K562 (cell line): ENCODE results near the gene OR4D2. TPM values are rescaled to one million over a fixed set of nuclear protein-coding genes. Genes with fewer than 3 reads are reported as not detected.

ENCODE experiments used
- ATAC-seq: fragments of 200-7000 bp; cut with Tn5 transposase; 3 replicates; pipeline ENCODE4 v1.9.1; 2020; ENCODE audit warnings: moderate library complexity
- BruUV-seq: library from RNA; stranded (reverse); fragments of 400-500 nt; replicated peaks from 2 replicates; lab custom pipeline; 2021; lab: Mats Ljungman, UMichigan
- CTCF ChIA-PET: fragments of 300-600 bp; formaldehyde crosslinking; extraction: SDS; loops from one replicate; lab custom pipeline; 2021; ENCODE audit warnings: low intra/inter-chr PET ratio; lab: Yijun Ruan, JAX
- POLR2A ChIA-PET: fragments of 300-600, 350-650 bp; sonication (Branson Sonifier 250); formaldehyde crosslinking; extraction: SDS; loops from one replicate; lab custom pipeline; 2021; ENCODE audit warnings: antibody characterized with exemption, inconsistent platforms; lab: Yijun Ruan, JAX
- DNase-seq, 4 experiments: peaks; one replicate each; pipeline versions ENCODE4 v3.0.0 to v3.0.0-alpha.2; 2011 to 2018; ENCODE audit warnings: low spot score in 3 of 4, mixed read lengths in 3 of 4; ENCODE audit errors: extremely low read depth in 1 of 4
- FAIRE-seq: peaks from 2 replicates; lab custom pipeline; 2011; peaks lifted over from hg19 to GRCh38; lab: Jason Lieb, UNC
- H2AFZ ChIP-seq: 2 replicates; pipeline ENCODE4 v1.6.0; 2011; ENCODE audit warnings: low read depth, low read length, control low read depth, inconsistent platforms
- H3K27ac ChIP-seq: fragments of 200-600 bp; 3 replicates; pipeline ENCODE4 v1.8.0; 2011; ENCODE audit warnings: low read depth, mild to moderate bottlenecking, control low read depth, inconsistent platforms, low read length, moderate library complexity, mixed read lengths; ENCODE audit errors: extremely low read depth
- H3K27me3 ChIP-seq, 2 experiments: fragments of 300-600 bp in 1 of 2; 2 replicates in 1 of 2; 3 replicates in 1 of 2; pipeline versions ENCODE4 v1.6.0 to v1.8.0; 2011; ENCODE audit warnings: inconsistent platforms in 2 of 2, low read length in 2 of 2, mild to moderate bottlenecking in 1 of 2, mixed read lengths in 1 of 2, moderate library complexity in 1 of 2; ENCODE audit not compliant: control insufficient read depth in 2 of 2, insufficient read depth in 2 of 2
- H3K36me3 ChIP-seq: fragments of 300-600 bp; 3 replicates; pipeline ENCODE4 v1.8.0; 2011; ENCODE audit warnings: mild to moderate bottlenecking, low read length, inconsistent platforms; ENCODE audit not compliant: control insufficient read depth, insufficient read depth
- H3K4me1 ChIP-seq, 2 experiments: fragments of 200-600 bp in 1 of 2; replicated peaks in 1 of 2; 2 replicates in 1 of 2; 3 replicates in 1 of 2; pipeline versions ENCODE4 v1.5.1 to v1.8.0; 2011; ENCODE audit warnings: inconsistent platforms in 2 of 2, low read length in 2 of 2, mild to moderate bottlenecking in 1 of 2, mixed read lengths in 1 of 2, moderate library complexity in 1 of 2; ENCODE audit not compliant: control insufficient read depth in 2 of 2, insufficient read depth in 2 of 2
- H3K4me2 ChIP-seq: 2 replicates; pipeline ENCODE4 v1.6.1; 2011; ENCODE audit warnings: low read length, control low read depth, inconsistent platforms, mixed read lengths; ENCODE audit not compliant: insufficient read depth
- H3K4me3 ChIP-seq: fragments of 200-600 bp; sonication (generic), shearing (Covaris generic); 2 replicates; pipeline ENCODE4 v1.5.1; 2016; ENCODE audit warnings: control low read depth, inconsistent platforms
- H3K79me2 ChIP-seq: fragments of 200-600 bp; 3 replicates; pipeline ENCODE4 v1.8.0; 2011; ENCODE audit warnings: low read length, inconsistent platforms; ENCODE audit not compliant: control insufficient read depth, insufficient read depth
- H3K9ac ChIP-seq, 2 experiments: 2 replicates each; pipeline versions ENCODE4 v1.6.0 to v1.6.1; 2011; ENCODE audit warnings: low read depth in 2 of 2, low read length in 2 of 2, control low read depth in 1 of 2, inconsistent platforms in 1 of 2, mild to moderate bottlenecking in 1 of 2, mixed read lengths in 1 of 2; ENCODE audit not compliant: insufficient read depth in 1 of 2
- H3K9me1 ChIP-seq: one replicate; pipeline ENCODE4 v1.6.0; 2011; ENCODE audit warnings: inconsistent platforms, mild to moderate bottlenecking, low read length, moderate library complexity; ENCODE audit not compliant: control insufficient read depth, insufficient read depth
- H3K9me3 ChIP-seq: replicated peaks from 2 replicates; pipeline ENCODE4 v1.5.1; 2011; ENCODE audit warnings: low read depth, low read length, inconsistent platforms; ENCODE audit not compliant: control insufficient read depth, insufficient read depth
- H4K20me1 ChIP-seq: replicated peaks from 2 replicates; pipeline ENCODE4 v1.6.1; 2011; ENCODE audit warnings: low read length, inconsistent platforms, mixed read lengths; ENCODE audit not compliant: control insufficient read depth, insufficient read depth
- COPS2 ChIP-seq: fragments of 450-650 bp; conservative IDR thresholded peaks from 2 replicates; pipeline ENCODE4 v1.6.1; 2016; ENCODE audit warnings: mild to moderate bottlenecking, moderate library complexity
- CREB5 ChIP-seq: fragments of 250-450 bp; sonication (Bioruptor Pico); IDR thresholded peaks from 2 replicates; pipeline ENCODE4 v1.5.0; 2020; ENCODE audit warnings: mild to moderate bottlenecking
- CTBP1 ChIP-seq: fragments of 450-650 bp; IDR thresholded peaks from 2 replicates; pipeline ENCODE4 v1.6.1; 2016; ENCODE audit warnings: borderline replicate concordance
- MITF ChIP-seq: IDR thresholded peaks from 2 replicates; pipeline ENCODE4 v1.6.1; 2014; ENCODE audit warnings: antibody characterized with exemption
- PBX2 ChIP-seq, 2 experiments: IDR thresholded peaks in 1 of 2; conservative IDR thresholded peaks in 1 of 2; 2 replicates each; pipeline ENCODE4 v1.6.1; 2016; ENCODE audit warnings: low read depth in 2 of 2, mild to moderate bottlenecking in 1 of 2, missing compliant biosample characterization in 1 of 2, missing genetic modification characterization in 1 of 2, moderate library complexity in 1 of 2
- PHB ChIP-seq: fragments of 250-450 bp; sonication (Bioruptor Pico); IDR thresholded peaks from 2 replicates; pipeline ENCODE4 v1.5.0; 2021
- RNF219 ChIP-seq: fragments of 250-450 bp; sonication (Bioruptor Pico); IDR thresholded peaks from 2 replicates; pipeline ENCODE4 v1.5.0; 2022; ENCODE audit warnings: mild to moderate bottlenecking
- TSC22D4 ChIP-seq: fragments of 450-650 bp; IDR thresholded peaks from 2 replicates; pipeline ENCODE4 v1.6.1; 2016; ENCODE audit warnings: missing genetic modification characterization, missing biosample characterization, control low read depth
- ZNF609 ChIP-seq: sonication (generic); formaldehyde crosslinking; IDR thresholded peaks from 2 replicates; pipeline ENCODE4 v1.8.1; 2023; ENCODE audit warnings: missing genetic modification reagents, mild to moderate bottlenecking, borderline replicate concordance
- WGBS: fragments of 100-300 bp; shearing (Covaris generic); methylation state at CpG from one replicate; pipeline ENCODE4 v1.1.6; 2016; ENCODE audit warnings: low coverage, mixed read lengths; ENCODE audit not compliant: insufficient coverage; ENCODE audit errors: missing lambda C conversion rate; 5-methylcytosine and 5-hydroxymethylcytosine counted together
- in situ Hi-C: fragments of 300-500 bp; cut with MboI; formaldehyde crosslinking; loops from 4 replicates; pipeline ENCODE4 v1.15.0; 2018; ENCODE audit warnings: inconsistent platforms, mixed read lengths
- intact Hi-C: fragments of 100-400 bp; cut with micrococcal nuclease; formaldehyde crosslinking; loops from 2 replicates; pipeline ENCODE4 v1.14.2; 2022
- polyA plus RNA-seq, 8 experiments: library from polyadenylated mRNA; depleted of rRNA in 4 of 8; stranded (reverse) in 5 of 8; unstranded in 3 of 8; fragments of >200 nt; fragmentation: Nextera tagmentation in 2 of 8; fragmentation: Illumina TruSeq in 1 of 8; extraction: Ambion mirVana in 2 of 8; extraction: Trizol in 1 of 8; gene quantifications; 2 replicates each; pipeline versions ENCODE4 v1.2.1 to v1.2.3, GENCODE V29; 2011 to 2014; ENCODE audit warnings: inconsistent platforms in 1 of 8, missing spikeins in 1 of 8
- total RNA-seq, 7 experiments: library from RNA; depleted of rRNA in 6 of 7; stranded (reverse); fragments of >200 nt in 6 of 7; fragmentation: Illumina TruSeq in 2 of 7; extraction: Trizol in 2 of 7; gene quantifications; 2 replicates each; pipeline versions ENCODE4 v1.2.1 to v1.2.3, GENCODE V29; 2011 to 2021; ENCODE audit warnings: low replicate concordance in 1 of 7

OR4D2 gene
- total and polyA plus RNA-seq, 9 of the 15 experiments (the other 6 are each of a cell fraction or from before 2014, with no cell fraction given): not detected

GRCh38 chr17:58186591-58186990 lies 19.8 kb downstream of the OR4D2 start:
- Histone ChIP-seq H3K9me3 (no peaks in the 10 kb centered on the region), H3K79me2 (no peaks in the 10 kb centered on the region), H2AFZ (no peak overlapping the region), H3K9me1 (no peaks in the 10 kb centered on the region), H3K27ac (no peak overlapping the region), H3K9ac (no peak overlapping the region), H3K27me3 (no peaks in the 10 kb centered on the region; a peak in 2 of 5 replicates), H3K36me3 (no peaks in the 10 kb centered on the region), H3K4me2 (no peak overlapping the region), H3K4me1 (peaks cover 45 to 46% of the 10 kb centered on the region in 2 experiments), H3K4me3 (no peak overlapping the region), H4K20me1 (no peaks in the 10 kb centered on the region)
- WGBS: 48% methylated on average over 3 of the region's 4 CpGs
- no peak for FAIRE-seq
- CTCF ChIA-PET: no interaction called here
- DNase-seq: peak in 1 of 4 experiments; percentile 7
- no TSS peak for BruUV-seq
- intact Hi-C loops: no loop called here
- ATAC-seq: no peak
- in situ Hi-C loops: no loop called here
- POLR2A ChIA-PET: no interaction called here
- no peak for TF ChIP-seq ZNF609 (CRISPR knock-in tag)
- no peak for TF ChIP-seq TSC22D4 (tag)
- TF ChIP-seq PBX2 (CRISPR knock-in tag; IDR thresholded peaks at IDR 0.05; ENCODE audit: low read depth): no peak
- TF ChIP-seq PBX2 (tag; conservative IDR thresholded peaks at IDR 0.05; ENCODE audit: low read depth): no peak
- TF ChIP-seq MITF: no peak
- TF ChIP-seq RNF219 (CRISPR knock-in tag): no peak
- TF ChIP-seq CREB5 (CRISPR knock-in tag): no peak
- TF ChIP-seq PHB (CRISPR knock-in tag): no peak
- TF ChIP-seq CTBP1: no peak
- TF ChIP-seq COPS2: no peak
